ENCODE data around the gene PAXIP1.
A peak's percentile ranks its signal among the peaks of the same experiment; 100 is the strongest.
"Not testable (repeated sequence)": the region's sequence is repeated elsewhere in the genome, so short reads cannot be mapped to it uniquely, and the experiment has no call there.

The PAXIP1 gene

GRCh38 chr7:154950960-154951359, 52.0 kb downstream of the PAXIP1 start:
- no peak for DNase-seq (ENCODE audit: extremely low spot score, insufficient read length, low read depth)
- FAIRE-seq, result no peak

GRCh38 chr7:154947604-154948003, 55.3 kb downstream of the PAXIP1 start:
- DNase-seq (ENCODE audit: extremely low spot score, insufficient read length, low read depth), result no peak
- FAIRE-seq, result no peak

GRCh38 chr7:154946166-154946565, 56.8 kb downstream of the PAXIP1 start:
- no peak for FAIRE-seq

GRCh38 chr7:154943906-154944305, 59.0 kb downstream of the PAXIP1 start:
- no peak for DNase-seq (ENCODE audit: extremely low spot score, insufficient read length, low read depth)
- no peak for FAIRE-seq

More at GRCh38 chr7:154946166-154946565, 56.8 kb downstream of the PAXIP1 start:
- DNase-seq (ENCODE audit: extremely low spot score, insufficient read length, low read depth), result no peak

- FAIRE-seq (no peak), DNase-seq (ENCODE audit: extremely low spot score, insufficient read length, low read depth) (no peak)
Observed at GRCh38 chr7:154942691-154943090, 60.2 kb downstream of the PAXIP1 start.

- DNase-seq (ENCODE audit: extremely low spot score, insufficient read length, low read depth) (no peak), FAIRE-seq (no peak)
Observed at GRCh38 chr7:154937837-154938236, 65.1 kb downstream of the PAXIP1 start.

GRCh38 chr7:154934353-154934952, 68.5 kb downstream of the PAXIP1 start:
- FAIRE-seq; DNase-seq (ENCODE audit: extremely low spot score, insufficient read length, low read depth): not testable (repeated sequence)

GRCh38 chr7:154931906-154932305, 71.0 kb downstream of the PAXIP1 start:
- DNase-seq (ENCODE audit: extremely low spot score, insufficient read length, low read depth), result no peak
- FAIRE-seq, result no peak

GRCh38 chr7:154929006-154929726, 73.8 kb downstream of the PAXIP1 start:
- DNase-seq (ENCODE audit: extremely low spot score, insufficient read length, low read depth), result no peak
- no peak for FAIRE-seq

- DNase-seq (ENCODE audit: extremely low spot score, insufficient read length, low read depth), result peak; percentile 57
- FAIRE-seq, result peak; percentile 94
Observed at GRCh38 chr7:154928136-154929005, 74.6 kb downstream of the PAXIP1 start.

GRCh38 chr7:154927624-154928125, 75.2 kb downstream of the PAXIP1 start:
- FAIRE-seq, result peak; percentile 69

GRCh38 chr7:154922472-154922871, 80.5 kb downstream of the PAXIP1 start:
- DNase-seq (ENCODE audit: extremely low spot score, insufficient read length, low read depth); FAIRE-seq: not testable (repeated sequence)

More at GRCh38 chr7:154927624-154928125, 75.2 kb downstream of the PAXIP1 start:
- DNase-seq (ENCODE audit: extremely low spot score, insufficient read length, low read depth), result peak; percentile 12

GRCh38 chr7:154919344-154920225, 83.3 kb downstream of the PAXIP1 start:
- DNase-seq (ENCODE audit: extremely low spot score, insufficient read length, low read depth), result no peak
- FAIRE-seq, result no peak

- FAIRE-seq (no peak), DNase-seq (ENCODE audit: extremely low spot score, insufficient read length, low read depth) (no peak)
Observed at GRCh38 chr7:154918741-154919140, 84.2 kb downstream of the PAXIP1 start.

GRCh38 chr7:154918266-154918665, 84.7 kb downstream of the PAXIP1 start:
- no peak for FAIRE-seq
- DNase-seq (ENCODE audit: extremely low spot score, insufficient read length, low read depth), result no peak

- no peak for DNase-seq (ENCODE audit: extremely low spot score, insufficient read length, low read depth)
- FAIRE-seq, result no peak
Observed at GRCh38 chr7:154917808-154918160, 85.1 kb downstream of the PAXIP1 start.

GRCh38 chr7:154916856-154917807, 85.8 kb downstream of the PAXIP1 start:
- FAIRE-seq (no peak), DNase-seq (ENCODE audit: extremely low spot score, insufficient read length, low read depth) (no peak)

GRCh38 chr7:154916381-154916780, 86.5 kb downstream of the PAXIP1 start:
- no peak for FAIRE-seq

More at GRCh38 chr7:154916381-154916780, 86.5 kb downstream of the PAXIP1 start:
- DNase-seq (ENCODE audit: extremely low spot score, insufficient read length, low read depth), result no peak

All from GM18507 (cell line).